D721Med (cell line): ENCODE data around the gene BCAR3.

Experiments used
- DNase-seq: peaks from one replicate; pipeline ENCODE4 v3.0.0; 2011; ENCODE audit warnings: low spot score; ENCODE audit not compliant: insufficient read length
- FAIRE-seq: peaks from 2 replicates; lab custom pipeline; 2011; peaks lifted over from hg19 to GRCh38; lab: Jason Lieb, UNC
- TF ChIP-seq, protein P1 (sequence below): IDR thresholded peaks from 2 replicates; pipeline ENCODE4 v1.5.1; 2012; ENCODE audit warnings: mild to moderate bottlenecking, control low read depth; ENCODE audit not compliant: insufficient read depth; ENCODE audit errors: missing control alignments

The BCAR3 gene

DNA sequence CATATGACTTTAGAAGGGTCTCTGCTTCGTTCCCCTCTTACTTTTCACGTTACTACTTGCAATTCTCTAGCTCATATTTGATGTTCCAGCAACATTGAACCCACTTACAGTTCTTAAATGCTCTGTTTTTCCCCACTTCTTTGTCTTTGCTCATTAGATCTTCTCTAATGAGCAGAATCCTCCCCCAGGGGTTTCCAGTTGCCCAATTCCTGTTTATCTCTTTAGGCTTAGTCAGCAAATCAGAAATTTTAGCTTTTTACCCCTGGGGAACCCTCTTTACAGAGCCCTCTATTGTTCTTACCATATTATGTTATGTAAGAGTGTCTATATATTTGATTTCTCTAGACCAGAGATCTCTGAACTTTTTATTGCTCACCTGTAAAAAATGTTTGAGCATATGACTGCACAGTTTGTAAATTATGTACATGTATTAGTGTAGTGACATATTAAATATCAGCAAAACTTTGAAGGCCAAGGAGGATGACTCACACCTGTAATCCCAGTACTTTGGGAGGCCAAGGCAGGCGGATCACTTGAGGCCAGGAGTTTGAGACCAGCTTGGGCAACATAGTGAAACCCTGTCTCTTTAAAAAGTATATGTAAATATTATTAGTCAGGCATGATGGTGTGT is 162.3 kb downstream of the BCAR3 start:
- TF ChIP-seq, protein P1, sequence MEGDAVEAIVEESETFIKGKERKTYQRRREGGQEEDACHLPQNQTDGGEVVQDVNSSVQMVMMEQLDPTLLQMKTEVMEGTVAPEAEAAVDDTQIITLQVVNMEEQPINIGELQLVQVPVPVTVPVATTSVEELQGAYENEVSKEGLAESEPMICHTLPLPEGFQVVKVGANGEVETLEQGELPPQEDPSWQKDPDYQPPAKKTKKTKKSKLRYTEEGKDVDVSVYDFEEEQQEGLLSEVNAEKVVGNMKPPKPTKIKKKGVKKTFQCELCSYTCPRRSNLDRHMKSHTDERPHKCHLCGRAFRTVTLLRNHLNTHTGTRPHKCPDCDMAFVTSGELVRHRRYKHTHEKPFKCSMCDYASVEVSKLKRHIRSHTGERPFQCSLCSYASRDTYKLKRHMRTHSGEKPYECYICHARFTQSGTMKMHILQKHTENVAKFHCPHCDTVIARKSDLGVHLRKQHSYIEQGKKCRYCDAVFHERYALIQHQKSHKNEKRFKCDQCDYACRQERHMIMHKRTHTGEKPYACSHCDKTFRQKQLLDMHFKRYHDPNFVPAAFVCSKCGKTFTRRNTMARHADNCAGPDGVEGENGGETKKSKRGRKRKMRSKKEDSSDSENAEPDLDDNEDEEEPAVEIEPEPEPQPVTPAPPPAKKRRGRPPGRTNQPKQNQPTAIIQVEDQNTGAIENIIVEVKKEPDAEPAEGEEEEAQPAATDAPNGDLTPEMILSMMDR = no peak
- DNase-seq (no peak), FAIRE-seq (no peak)

DNA sequence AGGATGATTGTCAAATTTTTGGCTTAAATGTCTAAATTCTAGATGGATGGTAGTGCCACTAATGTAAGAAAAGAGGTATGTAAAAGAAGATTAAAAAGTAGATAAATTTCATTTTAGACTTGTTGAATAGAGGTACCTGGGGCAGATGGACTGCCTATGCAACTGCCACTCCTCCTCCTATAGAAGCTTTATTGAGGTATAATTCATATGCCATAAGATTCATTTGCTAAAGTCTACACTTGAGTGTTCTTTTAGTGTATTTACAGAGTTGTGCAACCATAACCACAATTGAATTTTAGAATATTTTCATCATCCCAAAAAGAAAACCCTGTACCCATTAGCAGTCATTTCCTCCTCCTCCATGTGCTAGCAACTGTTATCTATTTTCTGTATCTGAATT is 163.1 kb downstream of the BCAR3 start:
- DNase-seq = no peak
- FAIRE-seq = no peak
- TF ChIP-seq, protein P1 = no peak

DNA sequence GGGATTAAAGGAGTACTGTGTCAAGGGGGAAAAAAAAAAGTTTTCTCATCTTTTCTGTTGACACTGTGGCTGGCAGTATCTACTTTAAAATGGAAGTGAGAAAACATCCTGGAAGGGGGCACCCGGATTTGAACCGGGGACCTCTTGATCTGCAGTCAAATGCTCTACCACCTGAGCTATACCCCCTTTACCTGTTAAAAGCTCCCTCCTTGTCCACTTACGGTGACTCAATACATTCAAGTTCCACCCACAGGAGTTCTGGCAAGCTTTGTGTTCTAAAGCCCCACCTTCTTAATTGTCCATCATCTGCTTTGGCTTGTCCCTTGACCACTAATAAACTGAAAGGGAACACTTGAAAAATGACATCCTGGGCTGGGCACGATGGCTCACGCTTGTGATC is 165.5 kb downstream of the BCAR3 start:
- DNase-seq = no peak
- TF ChIP-seq, protein P1 = no peak
- FAIRE-seq = no peak
